ENCODE measurements around the gene KMT2C.

The KMT2C gene

DNA sequence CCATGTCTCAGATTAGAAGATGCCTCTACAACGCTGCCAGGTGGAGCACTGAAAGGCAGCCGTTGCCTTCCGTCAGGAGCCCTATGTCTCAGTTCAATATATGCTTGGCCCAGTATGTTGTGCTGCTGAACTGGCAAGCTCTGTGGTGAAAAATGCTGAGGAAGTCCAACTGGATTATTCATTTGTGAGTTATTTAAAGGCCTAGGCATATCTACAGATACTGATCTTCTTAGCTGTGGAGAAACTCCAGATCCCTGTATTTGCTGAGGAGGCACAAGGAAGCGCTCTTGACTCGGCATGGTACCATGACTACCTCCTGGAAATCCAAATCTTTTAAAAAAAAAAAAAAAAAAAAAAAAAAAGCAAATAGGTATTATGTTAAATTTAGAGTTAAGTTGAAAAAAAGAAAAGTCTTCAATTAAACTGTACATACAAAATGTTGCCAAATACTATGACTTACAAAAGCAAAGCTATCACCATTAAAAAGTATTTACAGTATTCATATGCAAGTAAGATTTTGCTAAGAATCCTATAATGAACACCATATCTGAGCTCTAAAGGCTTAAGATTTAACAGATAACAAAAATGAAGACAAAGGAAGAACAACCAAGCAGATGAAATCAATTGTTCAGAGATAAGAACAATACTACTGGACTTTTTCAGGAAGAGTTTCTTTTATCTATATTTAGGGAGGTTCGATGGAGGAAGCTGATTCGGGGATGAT is 258.0 kb downstream of the KMT2C start:
- TF ChIP-seq, protein P1, sequence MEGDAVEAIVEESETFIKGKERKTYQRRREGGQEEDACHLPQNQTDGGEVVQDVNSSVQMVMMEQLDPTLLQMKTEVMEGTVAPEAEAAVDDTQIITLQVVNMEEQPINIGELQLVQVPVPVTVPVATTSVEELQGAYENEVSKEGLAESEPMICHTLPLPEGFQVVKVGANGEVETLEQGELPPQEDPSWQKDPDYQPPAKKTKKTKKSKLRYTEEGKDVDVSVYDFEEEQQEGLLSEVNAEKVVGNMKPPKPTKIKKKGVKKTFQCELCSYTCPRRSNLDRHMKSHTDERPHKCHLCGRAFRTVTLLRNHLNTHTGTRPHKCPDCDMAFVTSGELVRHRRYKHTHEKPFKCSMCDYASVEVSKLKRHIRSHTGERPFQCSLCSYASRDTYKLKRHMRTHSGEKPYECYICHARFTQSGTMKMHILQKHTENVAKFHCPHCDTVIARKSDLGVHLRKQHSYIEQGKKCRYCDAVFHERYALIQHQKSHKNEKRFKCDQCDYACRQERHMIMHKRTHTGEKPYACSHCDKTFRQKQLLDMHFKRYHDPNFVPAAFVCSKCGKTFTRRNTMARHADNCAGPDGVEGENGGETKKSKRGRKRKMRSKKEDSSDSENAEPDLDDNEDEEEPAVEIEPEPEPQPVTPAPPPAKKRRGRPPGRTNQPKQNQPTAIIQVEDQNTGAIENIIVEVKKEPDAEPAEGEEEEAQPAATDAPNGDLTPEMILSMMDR (conservative IDR thresholded peaks at IDR 0.05): no peak
- TF ChIP-seq ZFX (IDR thresholded peaks at IDR 0.05): no peak
- H3K27ac ChIP-seq: no peak overlapping the region

DNA sequence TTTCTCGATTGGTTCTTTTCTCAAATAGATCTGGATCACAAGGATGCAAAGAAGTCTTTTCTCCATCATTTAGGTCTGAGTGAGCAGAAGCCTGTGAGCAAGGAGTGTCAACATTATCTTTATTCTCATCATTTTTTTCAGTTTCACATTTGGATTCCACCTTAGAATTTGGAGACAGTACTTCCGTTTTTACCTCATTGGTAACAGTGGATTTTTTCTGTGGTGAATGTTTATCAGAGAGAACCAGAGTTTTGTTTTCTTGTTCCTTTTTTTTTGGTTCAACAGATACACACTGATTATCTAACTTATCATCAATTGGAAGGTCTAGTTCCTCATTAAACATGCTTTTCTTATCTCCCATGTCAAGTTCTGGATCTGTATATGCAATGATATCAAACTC is 259.0 kb downstream of the KMT2C start:
- no peak for TF ChIP-seq ZFX (IDR thresholded peaks at IDR 0.05)
- TF ChIP-seq, protein P1 (conservative IDR thresholded peaks at IDR 0.05): no peak

DNA sequence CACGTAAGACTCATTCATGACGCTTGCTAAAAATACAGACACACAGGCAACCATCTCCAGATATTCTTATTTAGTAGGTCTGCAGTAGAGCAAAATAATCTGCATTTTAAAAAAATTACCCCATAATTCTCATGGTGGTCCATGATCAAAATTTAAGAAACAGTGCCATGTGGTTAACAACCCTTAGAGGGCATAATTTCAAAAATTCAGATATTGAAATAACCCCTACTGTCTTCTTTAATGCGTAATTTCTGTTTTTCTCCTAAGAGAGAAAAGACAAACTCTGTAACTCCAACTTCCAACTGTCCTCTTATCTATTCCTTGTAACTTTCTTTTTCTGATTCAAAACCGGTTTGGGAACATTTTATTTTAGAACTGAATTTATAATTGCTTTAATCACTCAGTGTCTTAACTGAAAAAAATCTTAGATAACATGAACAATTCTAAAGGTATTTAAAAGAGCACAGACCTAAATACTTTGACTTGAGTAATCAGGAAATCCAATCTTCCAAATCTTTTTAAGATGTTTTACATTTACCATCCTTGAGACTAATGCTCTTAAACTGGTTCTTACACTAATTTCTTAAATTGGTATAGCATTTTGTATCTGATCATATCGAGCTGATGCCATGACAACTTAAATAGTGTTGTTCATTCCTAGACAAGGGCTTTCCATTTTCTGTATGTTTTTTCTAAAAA is 262.3 kb downstream of the KMT2C start:
- no peak overlapping the region for H3K27ac ChIP-seq
- no peak for TF ChIP-seq ZFX (IDR thresholded peaks at IDR 0.05)
- TF ChIP-seq, protein P1 (conservative IDR thresholded peaks at IDR 0.05): peak; percentile 13

More for the DNA sequence above, 259.0 kb downstream of the KMT2C start:
- H3K27ac ChIP-seq: no peak overlapping the region

DNA sequence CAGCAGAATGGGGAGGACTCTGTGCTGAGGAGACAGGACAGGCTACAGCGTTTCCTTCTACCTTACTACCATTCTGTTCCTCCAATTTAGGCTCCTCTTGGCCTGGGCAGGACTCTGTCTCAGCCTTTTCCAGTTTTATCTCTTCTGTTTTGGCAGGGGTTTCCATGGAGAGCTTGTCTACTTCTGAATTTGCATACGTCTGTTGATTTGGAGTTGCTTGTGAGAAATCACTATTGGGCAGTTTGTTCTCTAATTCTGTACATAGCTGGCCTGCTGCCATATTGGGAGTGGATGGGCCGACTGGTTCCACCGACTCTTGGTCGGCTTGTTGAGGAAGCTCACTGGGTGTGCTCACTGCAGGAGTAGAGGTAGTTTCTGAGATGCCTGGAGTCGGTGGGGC is 273.5 kb downstream of the KMT2C start:
- TF ChIP-seq, protein P1 (conservative IDR thresholded peaks at IDR 0.05): no peak
- no peak for TF ChIP-seq ZFX (IDR thresholded peaks at IDR 0.05)
- H3K27ac ChIP-seq: peak overlapping the region; percentile 7; the same call in 1 of the 2 replicates

DNA sequence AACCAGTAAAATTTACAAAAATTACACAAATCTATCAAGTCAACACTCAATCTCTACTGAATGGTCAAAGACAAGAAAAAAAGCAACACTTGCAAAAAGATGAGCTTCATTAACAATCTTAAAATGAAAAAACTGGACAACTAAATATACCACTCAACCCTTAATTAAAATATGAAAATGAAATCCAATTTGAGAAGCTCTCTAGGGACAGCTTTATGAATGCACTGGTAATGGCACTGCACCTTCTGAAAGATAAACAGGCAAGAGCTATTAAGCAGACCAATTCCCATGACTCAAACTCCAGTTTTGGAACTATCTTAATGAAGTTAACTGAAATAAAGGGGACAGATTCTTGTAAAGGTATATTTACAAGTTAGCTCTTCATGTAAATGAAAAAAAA is 274.6 kb downstream of the KMT2C start:
- H3K27ac ChIP-seq: no peak overlapping the region
- TF ChIP-seq ZFX (IDR thresholded peaks at IDR 0.05): no peak
- TF ChIP-seq, protein P1 (conservative IDR thresholded peaks at IDR 0.05): no peak

DNA sequence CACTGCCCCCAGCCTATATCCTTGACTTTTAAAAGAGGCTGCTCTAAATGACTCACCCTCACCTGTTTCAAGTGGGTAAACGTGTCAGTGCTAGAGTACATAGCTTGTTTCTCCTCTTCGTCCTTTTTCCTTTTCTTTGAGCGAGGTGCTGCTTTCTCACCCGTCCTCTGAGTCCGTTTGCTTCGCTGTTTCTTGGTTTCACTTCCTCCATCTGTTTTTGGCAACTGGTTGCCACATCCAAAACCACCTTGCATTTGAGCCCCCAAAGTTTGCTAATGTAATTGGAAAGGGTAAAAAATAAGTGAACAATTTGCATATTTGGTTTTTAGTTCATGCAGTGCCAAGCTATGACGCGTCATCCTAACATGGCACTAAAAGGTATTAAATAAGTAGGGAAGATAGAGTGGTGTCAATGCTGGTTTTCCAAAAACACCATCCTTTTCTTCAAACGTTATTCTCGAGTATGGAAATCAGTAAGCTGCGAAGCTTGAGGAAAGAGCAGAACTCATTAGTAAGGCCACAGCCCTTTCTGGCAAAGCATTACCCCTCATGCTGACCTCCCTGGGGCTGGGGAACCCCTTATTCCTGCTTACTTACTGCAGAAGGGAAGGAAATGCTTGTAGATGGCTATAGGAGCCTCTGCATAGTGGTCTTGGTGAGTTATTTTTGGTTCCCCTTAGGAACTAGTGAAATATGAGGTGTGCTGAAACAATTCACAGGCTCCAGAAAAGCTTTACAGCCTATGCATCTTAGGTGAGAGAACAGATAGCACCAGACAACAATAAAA is 276.8 kb downstream of the KMT2C start:
- H3K27ac ChIP-seq: no peak overlapping the region
- TF ChIP-seq, protein P1 (conservative IDR thresholded peaks at IDR 0.05): no peak
- TF ChIP-seq ZFX (IDR thresholded peaks at IDR 0.05): no peak
